ENCODE measurements around the gene PTPRCAP.

DNA sequence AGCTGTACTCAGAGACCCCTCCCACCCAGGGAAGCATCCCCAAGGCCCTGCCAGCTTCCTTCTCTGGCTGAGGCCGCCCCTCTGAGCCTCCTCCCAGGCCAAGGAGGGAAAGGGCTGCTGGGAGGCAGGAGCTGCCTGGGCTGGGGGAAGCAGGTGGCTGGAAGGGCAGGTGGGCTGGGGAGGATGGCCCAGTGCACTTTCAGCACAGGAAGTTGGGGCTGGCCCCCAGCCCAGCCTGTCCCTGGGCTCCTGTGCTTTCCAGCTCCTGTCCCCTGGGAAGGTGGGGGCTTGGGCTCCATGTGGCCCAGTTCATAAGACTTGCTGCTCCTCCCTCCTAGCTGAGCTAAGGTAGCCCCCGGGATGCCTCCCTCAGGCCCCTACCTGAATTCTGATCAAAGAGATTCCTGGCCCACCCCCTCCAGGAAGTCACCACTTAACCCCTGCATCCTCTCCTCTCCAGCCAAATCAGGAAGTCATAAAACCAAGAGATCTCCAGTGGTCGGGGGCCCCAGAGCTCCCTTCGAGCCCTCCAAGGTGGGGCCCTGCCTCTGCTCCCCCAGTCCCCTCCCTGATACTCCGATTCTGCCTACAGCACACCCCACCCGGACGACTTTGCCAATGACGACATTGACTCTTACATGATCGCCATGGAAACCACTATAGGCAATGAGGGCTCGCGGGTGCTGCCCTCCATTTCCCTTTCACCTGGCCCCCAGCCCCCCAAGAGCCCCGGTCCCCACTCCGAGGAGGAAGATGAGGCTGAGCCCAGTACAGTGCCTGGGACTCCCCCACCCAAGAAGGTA is 40.7 kb downstream of the PTPRCAP start:
- TF ChIP-seq, protein P1, sequence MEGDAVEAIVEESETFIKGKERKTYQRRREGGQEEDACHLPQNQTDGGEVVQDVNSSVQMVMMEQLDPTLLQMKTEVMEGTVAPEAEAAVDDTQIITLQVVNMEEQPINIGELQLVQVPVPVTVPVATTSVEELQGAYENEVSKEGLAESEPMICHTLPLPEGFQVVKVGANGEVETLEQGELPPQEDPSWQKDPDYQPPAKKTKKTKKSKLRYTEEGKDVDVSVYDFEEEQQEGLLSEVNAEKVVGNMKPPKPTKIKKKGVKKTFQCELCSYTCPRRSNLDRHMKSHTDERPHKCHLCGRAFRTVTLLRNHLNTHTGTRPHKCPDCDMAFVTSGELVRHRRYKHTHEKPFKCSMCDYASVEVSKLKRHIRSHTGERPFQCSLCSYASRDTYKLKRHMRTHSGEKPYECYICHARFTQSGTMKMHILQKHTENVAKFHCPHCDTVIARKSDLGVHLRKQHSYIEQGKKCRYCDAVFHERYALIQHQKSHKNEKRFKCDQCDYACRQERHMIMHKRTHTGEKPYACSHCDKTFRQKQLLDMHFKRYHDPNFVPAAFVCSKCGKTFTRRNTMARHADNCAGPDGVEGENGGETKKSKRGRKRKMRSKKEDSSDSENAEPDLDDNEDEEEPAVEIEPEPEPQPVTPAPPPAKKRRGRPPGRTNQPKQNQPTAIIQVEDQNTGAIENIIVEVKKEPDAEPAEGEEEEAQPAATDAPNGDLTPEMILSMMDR (conservative IDR thresholded peaks at IDR 0.05; ENCODE audit: low read length) = no peak
- no peak for TF ChIP-seq EZH2phosphoT487 (IDR thresholded peaks at IDR 0.05; ENCODE audit: borderline replicate concordance)

Data from Loucy (cell line).